ACC112 (cell line): ENCODE results near the gene ACTR5.
"Not testable (repeated sequence)": the region's sequence is repeated elsewhere in the genome, so short reads cannot be mapped to it uniquely, and the experiment has no call there.

Experiments used
- H2AFZ ChIP-seq: fragments of 200-600 bp; sonication (generic); one replicate; pipeline ENCODE4 v1.6.0; 2017; ENCODE audit warnings: antibody characterized with exemption, low read length; ENCODE audit not compliant: unreplicated experiment
- H3K27ac ChIP-seq: fragments of 200-600 bp; sonication (generic); 2 replicates; pipeline ENCODE4 v1.5.1; 2014; ENCODE audit warnings: low read depth, mild to moderate bottlenecking, antibody characterized with exemption, low read length, moderate library complexity
- H3K27me3 ChIP-seq: fragments of 200-600 bp; sonication (generic); 2 replicates; pipeline ENCODE4 v1.6.1; 2014; ENCODE audit warnings: mild to moderate bottlenecking, antibody characterized with exemption, low read length, moderate library complexity, mixed read lengths; ENCODE audit not compliant: insufficient read depth
- H3K36me3 ChIP-seq: fragments of 200-600 bp; sonication (generic); 2 replicates; pipeline ENCODE4 v1.6.1; 2016; ENCODE audit warnings: mild to moderate bottlenecking, antibody characterized with exemption, low read length, moderate library complexity, mixed read lengths; ENCODE audit not compliant: insufficient read depth
- H3K4me1 ChIP-seq: fragments of 200-600 bp; sonication (generic); one replicate; pipeline ENCODE4 v1.6.1; 2016; ENCODE audit warnings: low read length, mixed read lengths; ENCODE audit not compliant: insufficient read depth, unreplicated experiment, control insufficient read depth
- H3K4me3 ChIP-seq: fragments of 200-600 bp; sonication (generic); 2 replicates; pipeline ENCODE4 v1.5.1; 2014; ENCODE audit warnings: mild to moderate bottlenecking, low read depth, low read length
- H3K79me2 ChIP-seq: fragments of 200-600 bp; sonication (generic); one replicate; pipeline ENCODE4 v1.6.0; 2016; ENCODE audit warnings: low read length; ENCODE audit not compliant: control insufficient read depth, unreplicated experiment, insufficient read depth

ACTR5 gene

DNA sequence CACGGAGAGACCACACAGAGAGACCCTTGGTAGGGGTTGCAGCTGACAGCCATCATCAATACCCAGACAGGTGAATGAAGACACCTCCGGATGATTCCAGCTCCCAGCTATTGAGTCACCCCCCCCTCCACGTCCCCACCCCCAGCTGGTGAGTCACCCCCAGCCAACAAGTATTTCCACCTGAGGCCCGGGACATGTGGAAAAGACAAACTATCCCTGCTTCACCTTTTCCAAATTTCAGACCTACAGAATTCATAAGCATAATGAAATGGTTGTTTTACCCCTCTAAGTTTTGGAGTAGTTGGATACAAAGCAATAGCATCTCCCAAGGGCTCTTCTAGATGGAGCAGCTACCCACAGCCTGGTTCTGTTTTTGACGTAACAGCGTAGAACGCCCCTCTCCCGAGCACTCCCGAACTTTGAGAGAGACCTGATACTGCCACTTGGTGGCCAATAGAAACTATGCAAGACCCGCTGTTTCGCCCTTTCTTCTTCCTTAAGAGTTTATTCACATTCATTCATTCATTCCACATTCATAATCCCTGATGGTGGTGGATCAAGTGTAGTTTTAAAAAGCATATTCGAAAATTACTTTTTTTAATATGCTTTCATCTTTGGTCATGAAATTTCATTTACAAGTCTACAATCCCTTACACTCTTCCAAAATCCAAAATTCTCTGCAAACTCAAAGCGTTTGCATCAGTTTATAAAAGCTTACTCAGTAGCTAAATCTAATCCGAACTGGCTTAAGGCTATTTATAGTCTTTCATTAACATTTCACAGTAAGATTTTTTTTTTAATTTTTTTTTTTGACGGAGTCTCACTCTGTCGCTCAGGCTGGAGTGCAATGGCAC, 42.2 kb downstream of the ACTR5 start:
- Histone ChIP-seq H3K36me3 (no peaks in the 10 kb centered on the region), H3K4me1 (peaks cover 4% of the 10 kb centered on the region), H3K27me3 (peaks cover 3% of the 10 kb centered on the region; the same call in 1 of the 2 replicates), H3K4me3 (no peak overlapping the region), H2AFZ (no peak overlapping the region), H3K79me2 (no peaks in the 10 kb centered on the region), H3K27ac (no peak overlapping the region)

DNA sequence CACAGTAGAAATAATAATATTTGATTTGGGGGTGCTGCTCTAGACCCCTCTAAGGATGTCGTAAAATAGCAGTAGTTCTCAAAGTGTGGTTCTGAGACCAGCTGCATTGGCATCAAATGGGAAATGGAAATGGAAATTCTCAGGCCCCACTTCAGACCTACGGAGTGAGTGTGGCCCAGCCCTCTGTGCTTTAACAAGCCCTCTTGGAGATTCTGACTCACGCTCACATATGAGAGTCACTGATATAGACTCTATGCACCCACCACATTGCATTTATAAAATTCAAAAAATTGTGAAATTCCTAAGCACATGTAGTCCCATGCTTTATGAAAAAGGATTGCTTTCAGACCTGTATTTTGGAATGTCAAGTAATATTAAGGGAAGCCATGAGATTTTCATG, 43.0 kb downstream of the ACTR5 start:
- peaks cover 8% of the 10 kb centered on the region; the same call in 1 of the 2 replicates for H3K27me3 ChIP-seq
- H3K4me1 ChIP-seq: peaks cover 4% of the 10 kb centered on the region
- no peaks in the 10 kb centered on the region for H3K79me2 ChIP-seq
- H3K27ac ChIP-seq: no peak overlapping the region
- H3K36me3 ChIP-seq: no peaks in the 10 kb centered on the region
- no peak overlapping the region for H3K4me3 ChIP-seq
- no peak overlapping the region for H2AFZ ChIP-seq

DNA sequence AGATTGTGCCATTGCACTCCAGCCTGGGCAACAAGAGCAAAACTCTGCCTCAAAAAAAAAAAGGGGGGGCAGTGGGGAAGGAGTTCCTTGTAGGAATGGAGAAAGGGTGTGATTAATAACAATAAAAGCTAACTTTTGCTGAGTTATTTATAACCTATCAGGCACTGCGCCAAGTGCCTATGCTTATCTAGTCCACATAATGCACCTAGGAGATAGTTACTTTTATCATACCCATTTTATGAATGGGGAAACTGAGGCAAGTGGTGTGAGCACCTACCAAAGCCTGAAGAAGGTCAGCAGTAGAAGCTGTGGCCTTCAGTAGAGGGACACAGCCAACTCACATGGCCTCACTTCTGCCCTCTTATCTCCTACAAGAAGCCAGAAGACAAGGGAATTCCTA, 43.7 kb downstream of the ACTR5 start:
- Histone ChIP-seq H3K4me1 (peaks cover 4% of the 10 kb centered on the region), H3K4me3 (no peak overlapping the region), H2AFZ (no peak overlapping the region), H3K79me2 (no peaks in the 10 kb centered on the region), H3K27ac (no peak overlapping the region), H3K27me3 (peaks cover 8% of the 10 kb centered on the region; the same call in 1 of the 2 replicates), H3K36me3 (no peaks in the 10 kb centered on the region)

DNA sequence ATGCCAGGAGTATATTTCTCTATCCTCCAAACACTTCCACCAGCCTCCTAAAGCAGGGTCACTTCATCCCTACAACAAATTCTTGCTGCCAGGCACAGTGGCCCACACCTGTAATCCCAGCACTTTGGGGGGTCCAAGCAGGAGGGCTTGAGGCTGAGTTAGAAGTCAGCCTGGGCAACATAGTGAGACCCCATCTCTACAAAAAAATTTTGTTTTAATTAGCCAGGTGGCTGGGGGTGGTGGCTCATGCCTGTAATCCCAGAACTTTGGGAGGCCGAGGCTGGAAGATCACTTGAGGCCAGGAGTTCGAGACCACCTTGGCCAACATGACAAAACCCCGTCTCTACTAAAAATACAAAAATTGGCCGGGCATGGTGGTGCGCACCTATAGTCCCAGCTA, 45.8 kb downstream of the ACTR5 start:
- H3K27ac ChIP-seq, H3K4me3 ChIP-seq, H3K79me2 ChIP-seq, H3K4me1 ChIP-seq, H2AFZ ChIP-seq, H3K36me3 ChIP-seq: not testable (repeated sequence)
- peaks cover 15% of the 10 kb centered on the region; the same call in 1 of the 2 replicates for H3K27me3 ChIP-seq

DNA sequence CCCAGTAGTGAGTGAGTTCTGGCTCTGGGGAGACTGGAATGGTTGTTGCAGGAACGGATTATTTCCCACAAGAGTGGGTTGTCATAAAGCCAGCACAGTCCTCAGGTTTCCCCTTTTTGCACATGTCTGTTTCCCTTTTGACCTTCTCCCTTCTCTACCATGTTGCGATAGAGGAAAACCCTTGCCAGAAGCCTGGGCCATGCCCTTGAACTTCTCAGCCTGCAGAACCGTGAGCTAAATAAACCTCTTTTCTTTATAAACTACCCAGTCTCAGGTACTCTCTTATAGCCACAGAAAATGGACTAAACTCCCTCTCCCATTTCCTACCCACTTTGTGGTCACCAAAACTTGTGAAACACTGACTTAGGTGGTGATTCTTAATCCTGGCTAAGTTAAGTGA, 50.0 kb downstream of the ACTR5 start:
- no peaks in the 10 kb centered on the region for H3K4me1 ChIP-seq
- H3K36me3 ChIP-seq: no peaks in the 10 kb centered on the region
- no peak overlapping the region for H2AFZ ChIP-seq
- H3K27me3 ChIP-seq: peaks cover 15% of the 10 kb centered on the region; the same call in 1 of the 2 replicates
- H3K27ac ChIP-seq: no peak overlapping the region
- H3K79me2 ChIP-seq: no peaks in the 10 kb centered on the region
- no peak overlapping the region for H3K4me3 ChIP-seq

DNA sequence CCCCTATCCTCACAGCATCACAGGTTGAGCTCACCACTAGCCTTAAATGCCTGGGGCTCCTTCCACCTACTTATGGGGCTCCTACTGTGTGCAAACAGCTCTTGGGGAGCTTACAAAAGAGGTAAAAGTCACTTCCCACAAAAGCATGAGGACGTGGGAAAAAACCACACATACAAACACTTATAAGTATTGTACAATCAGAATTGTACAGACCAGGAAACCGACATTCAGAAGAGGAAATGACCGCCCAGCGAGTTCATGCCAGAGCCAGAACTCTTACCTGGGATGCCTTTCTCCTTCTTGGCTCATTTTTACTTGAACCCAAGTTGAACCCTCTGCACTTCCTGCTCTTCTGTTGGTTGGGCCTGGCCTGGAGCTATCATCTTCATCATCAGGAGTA, 50.9 kb downstream of the ACTR5 start:
- Histone ChIP-seq H3K4me3 (no peak overlapping the region), H3K27ac (no peak overlapping the region), H3K27me3 (peaks cover 19% of the 10 kb centered on the region; the same call in 1 of the 2 replicates), H3K36me3 (no peaks in the 10 kb centered on the region), H3K79me2 (no peaks in the 10 kb centered on the region), H3K4me1 (no peaks in the 10 kb centered on the region), H2AFZ (no peak overlapping the region)

DNA sequence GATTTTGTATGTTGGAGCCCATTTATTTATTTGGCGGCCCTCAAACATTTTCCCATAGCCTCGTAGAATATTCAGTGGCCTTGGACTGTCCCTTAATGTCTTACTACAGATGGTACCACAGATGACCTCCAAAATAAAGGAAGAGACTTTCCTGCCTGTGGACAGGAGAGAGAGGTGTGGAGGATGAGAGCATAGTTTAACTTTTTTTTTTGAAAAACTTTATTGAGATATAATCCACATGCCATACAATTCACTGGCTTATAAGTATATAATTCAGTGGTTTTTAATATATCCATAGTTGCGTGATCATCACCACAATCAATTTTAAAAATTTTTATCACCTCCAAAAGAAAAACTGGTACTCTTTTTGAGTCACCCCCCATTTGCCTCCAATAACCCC, 52.6 kb downstream of the ACTR5 start:
- no peak overlapping the region for H3K27ac ChIP-seq
- H3K4me3 ChIP-seq: no peak overlapping the region
- no peaks in the 10 kb centered on the region for H3K79me2 ChIP-seq
- H2AFZ ChIP-seq: no peak overlapping the region
- H3K36me3 ChIP-seq: no peaks in the 10 kb centered on the region
- H3K4me1 ChIP-seq: no peaks in the 10 kb centered on the region
- H3K27me3 ChIP-seq: peaks cover 28% of the 10 kb centered on the region

DNA sequence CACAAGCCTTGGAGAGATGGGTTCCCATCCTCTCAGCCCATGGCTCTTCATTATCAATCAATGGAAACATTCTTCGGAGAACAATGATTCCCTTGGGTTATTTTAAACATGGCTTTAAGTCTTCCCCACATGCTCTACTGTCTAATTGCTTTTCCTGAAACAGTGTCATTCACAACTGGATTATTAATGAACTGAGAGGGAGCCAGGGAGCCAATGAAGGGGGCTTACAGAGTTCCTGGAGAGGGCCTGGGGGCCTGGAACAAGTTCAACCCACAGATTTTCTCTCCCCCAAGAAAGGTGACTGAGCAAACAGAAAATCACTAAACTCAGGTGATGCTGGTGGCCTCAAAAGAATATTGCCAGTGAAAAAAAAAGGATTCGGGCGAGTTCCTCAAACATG, 56.0 kb downstream of the ACTR5 start:
- Histone ChIP-seq H3K79me2 (no peaks in the 10 kb centered on the region), H3K36me3 (no peaks in the 10 kb centered on the region), H3K4me1 (no peaks in the 10 kb centered on the region), H3K27me3 (peaks cover 49% of the 10 kb centered on the region), H3K4me3 (no peak overlapping the region), H3K27ac (no peak overlapping the region), H2AFZ (no peak overlapping the region)

DNA sequence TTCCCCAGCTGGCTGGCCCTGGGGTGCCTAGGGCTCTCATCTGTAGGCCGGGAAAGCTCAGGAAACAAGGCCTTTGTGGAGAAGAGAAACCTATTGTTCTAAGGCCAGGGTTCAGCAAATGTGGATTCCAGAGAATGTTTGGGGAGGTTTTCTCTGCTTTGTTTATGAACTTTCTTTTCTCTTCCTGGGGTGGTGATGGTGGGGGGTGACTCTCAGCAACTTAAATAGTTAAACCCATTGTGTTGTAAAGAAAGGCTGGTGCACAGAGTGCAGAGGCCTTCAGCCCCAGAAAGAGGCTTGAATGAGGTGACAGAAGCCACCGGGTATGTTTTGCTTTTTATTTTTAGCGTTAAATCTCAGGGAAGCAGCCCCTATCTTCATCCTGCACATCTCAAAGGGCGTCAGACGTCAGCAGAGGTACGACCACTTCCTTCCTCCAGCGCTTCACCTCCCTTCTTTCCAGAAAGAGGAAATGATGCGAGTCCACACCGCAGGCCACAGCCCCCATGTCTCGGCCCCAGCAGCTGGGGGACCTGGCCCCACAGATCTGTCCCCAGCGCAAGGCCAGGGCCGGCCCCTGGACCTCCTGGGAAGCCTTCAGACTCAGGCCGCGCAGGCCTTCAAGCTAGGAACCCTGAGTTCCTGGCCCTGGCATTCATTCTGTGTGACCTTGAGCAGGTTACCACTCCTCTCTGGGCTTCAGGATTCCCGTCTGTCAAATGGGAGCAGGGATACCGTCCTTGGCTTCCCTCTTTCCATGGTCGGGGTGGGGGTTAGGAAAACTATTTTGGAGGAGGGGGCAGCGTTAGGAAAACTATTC, 56.6 kb downstream of the ACTR5 start:
- Histone ChIP-seq H3K27ac (no peak overlapping the region), H3K4me1 (no peaks in the 10 kb centered on the region), H3K36me3 (no peaks in the 10 kb centered on the region), H3K27me3 (peaks cover 55% of the 10 kb centered on the region), H3K79me2 (no peaks in the 10 kb centered on the region), H3K4me3 (no peak overlapping the region), H2AFZ (no peak overlapping the region)

DNA sequence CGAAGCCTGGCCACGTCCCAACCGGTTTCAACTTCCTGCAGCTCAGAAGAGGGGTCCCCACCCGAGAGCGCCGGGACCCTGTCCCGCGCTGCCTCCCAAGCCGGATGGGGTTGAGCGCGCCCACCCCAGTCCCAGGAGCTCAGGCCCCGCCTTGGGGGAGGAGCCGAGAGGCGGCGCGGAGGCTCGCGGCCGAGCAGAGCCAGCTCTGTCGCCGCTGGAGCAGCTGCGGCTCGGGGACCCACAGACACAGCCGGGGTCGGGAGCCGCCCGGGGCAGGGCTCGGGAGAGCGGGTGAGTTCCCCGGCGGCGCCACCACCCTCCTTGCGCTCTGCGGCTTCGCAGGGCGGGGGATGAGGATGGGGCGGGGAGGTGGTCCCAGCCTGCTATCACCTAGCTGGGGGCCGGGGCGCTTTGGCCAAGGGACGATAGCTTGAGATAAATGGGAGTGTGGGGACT, 57.3 kb downstream of the ACTR5 start, which contains the start of gene PPP1R16B:
TSS of gene PPP1R16B (plus strand) at position 196 of the 456 bp plus-strand sequence. CDS start 30,229 bp downstream, outside the sequence.
- Histone ChIP-seq H3K27ac (no peak within 1 kb of the TSS), H3K4me3 (peak within 1 kb of the TSS; percentile 60), H3K4me1 (no peaks in the 10 kb centered on the region), H3K79me2 (no peaks in the 10 kb centered on the region), H3K36me3 (no peaks in the 10 kb centered on the region), H3K27me3 (peaks cover 62% of the 10 kb centered on the region), H2AFZ (peak within 1 kb of the TSS; percentile 28)
